Stimulated activated CD8-positive, alpha-beta memory T cell treated with anti-CD3 and anti-CD28 coated beads, Interleukin-4, amount 100 ng/mL, for 4 hours (primary cell): ENCODE data around the gene KDM8.
A peak's percentile ranks its signal among the peaks of the same experiment; 100 is the strongest.

ENCODE experiments used
- DNase-seq, 2 donors: peaks; one replicate each; pipeline ENCODE4 v3.0.0-alpha.2; 2020; ENCODE audit warnings: low read depth in 2 of 2, low spot score in 1 of 2

Gene KDM8

GRCh38 chr16:27267037-27267677, 63.8 kb downstream of the KDM8 start:
- DNase-seq = no peak

GRCh38 chr16:27268376-27269299, 65.3 kb downstream of the KDM8 start, which contains the start of gene NSMCE1:
NSMCE1 (minus strand) TSS chr16:27268772; CDS start chr16:27257570, 11,202 bp downstream.
- peak; percentile 90 to 92 for DNase-seq

GRCh38 chr16:27269300-27270150, 66.2 kb downstream of the KDM8 start:
- no peak for DNase-seq

GRCh38 chr16:27270349-27270748, 67.0 kb downstream of the KDM8 start:
- DNase-seq = no peak
